OCI-LY7 (cell line): ENCODE results near the gene TBX15.

Source experiments
- EZH2phosphoT487 ChIP-seq: fragments of 200-600 bp; sonication (generic); IDR thresholded peaks from 2 replicates; pipeline ENCODE4 v1.6.1; 2018; ENCODE audit warnings: low read depth, borderline replicate concordance, mild to moderate bottlenecking, mixed run types, antibody characterized with exemption, low read length, moderate library complexity, mixed read lengths
- TF ChIP-seq, protein P1 (sequence below): fragments of 200-600 bp; sonication (generic); conservative IDR thresholded peaks from 2 replicates; pipeline ENCODE4 v1.5.1; 2014; ENCODE audit warnings: mild to moderate bottlenecking, antibody characterized with exemption, low read length, moderate library complexity, mixed read lengths

- TF ChIP-seq, protein P1, sequence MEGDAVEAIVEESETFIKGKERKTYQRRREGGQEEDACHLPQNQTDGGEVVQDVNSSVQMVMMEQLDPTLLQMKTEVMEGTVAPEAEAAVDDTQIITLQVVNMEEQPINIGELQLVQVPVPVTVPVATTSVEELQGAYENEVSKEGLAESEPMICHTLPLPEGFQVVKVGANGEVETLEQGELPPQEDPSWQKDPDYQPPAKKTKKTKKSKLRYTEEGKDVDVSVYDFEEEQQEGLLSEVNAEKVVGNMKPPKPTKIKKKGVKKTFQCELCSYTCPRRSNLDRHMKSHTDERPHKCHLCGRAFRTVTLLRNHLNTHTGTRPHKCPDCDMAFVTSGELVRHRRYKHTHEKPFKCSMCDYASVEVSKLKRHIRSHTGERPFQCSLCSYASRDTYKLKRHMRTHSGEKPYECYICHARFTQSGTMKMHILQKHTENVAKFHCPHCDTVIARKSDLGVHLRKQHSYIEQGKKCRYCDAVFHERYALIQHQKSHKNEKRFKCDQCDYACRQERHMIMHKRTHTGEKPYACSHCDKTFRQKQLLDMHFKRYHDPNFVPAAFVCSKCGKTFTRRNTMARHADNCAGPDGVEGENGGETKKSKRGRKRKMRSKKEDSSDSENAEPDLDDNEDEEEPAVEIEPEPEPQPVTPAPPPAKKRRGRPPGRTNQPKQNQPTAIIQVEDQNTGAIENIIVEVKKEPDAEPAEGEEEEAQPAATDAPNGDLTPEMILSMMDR = no peak
- TF ChIP-seq EZH2phosphoT487 = no peak
Measured at GRCh38 chr1:118981436-118981835, 6.7 kb downstream of the TBX15 start.
